HepG2 (cell line): Measurements from ENCODE around the gene GFPT2. TPM values are rescaled to one million over a fixed set of nuclear protein-coding genes. Genes with fewer than 3 reads are reported as not detected.

ENCODE experiments used
- ARHGAP35 ChIP-seq: sonication (generic); formaldehyde crosslinking; IDR thresholded peaks from 2 replicates; pipeline ENCODE4 v1.9.0; 2022; ENCODE audit warnings: mild to moderate bottlenecking, inconsistent platforms, moderate library complexity, missing genetic modification reagents, borderline replicate concordance
- ATM ChIP-seq: fragments of 450-650 bp; IDR thresholded peaks from 2 replicates; pipeline ENCODE4 v1.7.1; 2017; ENCODE audit warnings: mild to moderate bottlenecking, borderline replicate concordance
- BHLHE40 ChIP-seq: IDR thresholded peaks from 2 replicates; pipeline ENCODE4 v1.6.1; 2011; ENCODE audit warnings: low read length, improper control_type of control experiment
- CBFB ChIP-seq: sonication (generic); formaldehyde crosslinking; IDR thresholded peaks from 2 replicates; pipeline ENCODE4 v1.4.0; 2020; ENCODE audit warnings: missing genetic modification reagents
- KMT2A ChIP-seq: sonication (generic); formaldehyde crosslinking; IDR thresholded peaks from 2 replicates; pipeline ENCODE4 v1.4.0; 2020; ENCODE audit warnings: missing genetic modification reagents
- MAZ ChIP-seq, 2 experiments: sonication (generic) in 1 of 2; formaldehyde crosslinking in 1 of 2; IDR thresholded peaks; 2 replicates each; pipeline versions ENCODE4 v1.5.0 to v1.6.1; 2012 to 2020; ENCODE audit warnings: low read depth in 2 of 2, mild to moderate bottlenecking in 2 of 2, borderline replicate concordance in 1 of 2, improper control_type of control experiment in 1 of 2, low read length in 1 of 2, missing genetic modification reagents in 1 of 2, moderate library complexity in 1 of 2
- MED13 ChIP-seq: sonication (generic); formaldehyde crosslinking; IDR thresholded peaks from 2 replicates; pipeline ENCODE4 v1.5.0; 2020; ENCODE audit warnings: missing genetic modification reagents
- PHF20 ChIP-seq: sonication (generic); formaldehyde crosslinking; IDR thresholded peaks from 2 replicates; pipeline ENCODE4 v1.5.0; 2020; ENCODE audit warnings: mild to moderate bottlenecking, missing genetic modification reagents
- REST ChIP-seq, 2 experiments: IDR thresholded peaks; 2 replicates each; pipeline ENCODE4 v1.6.1; 2011 to 2012; ENCODE audit warnings: low read length in 2 of 2, borderline replicate concordance in 1 of 2, low read depth in 1 of 2, mild to moderate bottlenecking in 1 of 2, moderate library complexity in 1 of 2
- SALL2 ChIP-seq: sonication (generic); formaldehyde crosslinking; IDR thresholded peaks from 2 replicates; pipeline ENCODE4 v1.8.1; 2023; ENCODE audit warnings: mild to moderate bottlenecking, missing genetic modification reagents, inconsistent platforms
- SIN3A ChIP-seq: IDR thresholded peaks from 2 replicates; pipeline ENCODE4 v1.6.1; 2011; ENCODE audit warnings: low read depth, mild to moderate bottlenecking, control low read depth, low read length, borderline replicate concordance
- SMARCC2 ChIP-seq: fragments of 450-650 bp; IDR thresholded peaks from 2 replicates; pipeline ENCODE4 v1.6.1; 2017; ENCODE audit warnings: antibody characterized with exemption, mild to moderate bottlenecking
- THAP11 ChIP-seq: IDR thresholded peaks from 2 replicates; pipeline ENCODE4 v1.6.1; 2016; ENCODE audit warnings: missing biosample characterization, missing genetic modification reagents
- ZBTB39 ChIP-seq: sonication (generic); formaldehyde crosslinking; IDR thresholded peaks from 2 replicates; pipeline ENCODE4 v1.5.0; 2020; ENCODE audit warnings: missing genetic modification reagents
- ZFP37 ChIP-seq: sonication (generic); formaldehyde crosslinking; IDR thresholded peaks from 2 replicates; pipeline ENCODE4 v1.4.0; 2020; ENCODE audit warnings: missing genetic modification reagents, borderline replicate concordance
- ZNF10 ChIP-seq: sonication (generic); formaldehyde crosslinking; IDR thresholded peaks from 2 replicates; pipeline ENCODE4 v1.4.0; 2020; ENCODE audit warnings: mild to moderate bottlenecking, low read depth, missing genetic modification reagents, borderline replicate concordance
- ZNF18 ChIP-seq: sonication (generic); formaldehyde crosslinking; IDR thresholded peaks from 2 replicates; pipeline ENCODE4 v1.8.0; 2022; ENCODE audit warnings: mild to moderate bottlenecking, missing genetic modification reagents; ENCODE audit not compliant: insufficient replicate concordance
- ZNF263 ChIP-seq: sonication (generic); formaldehyde crosslinking; IDR thresholded peaks from 2 replicates; pipeline ENCODE4 v1.4.0; 2020; ENCODE audit warnings: missing genetic modification reagents
- ZNF282 ChIP-seq: fragments of 450-650 bp; IDR thresholded peaks from 2 replicates; pipeline ENCODE4 v1.6.1; 2018; ENCODE audit not compliant: partially characterized antibody
- ZNF331 ChIP-seq: sonication (generic); formaldehyde crosslinking; IDR thresholded peaks from 2 replicates; pipeline ENCODE4 v1.4.0; 2020; ENCODE audit warnings: missing genetic modification reagents
- ZNF546 ChIP-seq: sonication (generic); formaldehyde crosslinking; conservative IDR thresholded peaks from 2 replicates; pipeline ENCODE4 v1.8.1; 2023; ENCODE audit warnings: mild to moderate bottlenecking, missing genetic modification reagents
- polyA plus RNA-seq, 8 experiments: library from polyadenylated mRNA; depleted of rRNA in 3 of 8; stranded (reverse) in 7 of 8; unstranded in 1 of 8; fragments of >200 nt; fragmentation: Illumina TruSeq in 4 of 8; extraction: Trizol in 4 of 8; gene quantifications; 2 replicates each; pipeline versions ENCODE4 v1.2.1 to v1.2.3, GENCODE V29; 2011 to 2016; ENCODE audit warnings: low read depth in 4 of 8, missing spikeins in 1 of 8, mixed read lengths in 1 of 8; ENCODE audit not compliant: insufficient read depth in 1 of 8
- total RNA-seq, 5 experiments: library from RNA; depleted of rRNA; stranded (reverse); fragments of >200 nt; fragmentation: Illumina TruSeq; extraction: Trizol; gene quantifications; 2 replicates each; pipeline ENCODE4 v1.2.3, GENCODE V29; 2016; ENCODE audit warnings: low read depth in 1 of 5

GFPT2 gene
- total and polyA plus RNA-seq, 2 of the 13 experiments (the other 11 are each of a cell fraction or from before 2014, with no cell fraction given), result 0.18 TPM

GRCh38 chr5:180291943-180292831 is 60.9 kb downstream of the GFPT2 start, which contains the start of gene MAPK9 (continued):
- TF ChIP-seq ZNF263 (CRISPR knock-in tag) (no peak; the same call in 1 of the 2 replicates), THAP11 (CRISPR knock-in tag) (peak; percentile 33; the same call in 1 of the 2 replicates), PHF20 (CRISPR knock-in tag) (no peak), ZNF546 (CRISPR knock-in tag) (peak; percentile 91), MED13 (CRISPR knock-in tag) (no peak), ZNF331 (CRISPR knock-in tag) (0 out of 2 replicates have a peak, but pooled peaks have one; percentile 11), ZNF18 (CRISPR knock-in tag) (no peak), ZNF10 (CRISPR knock-in tag) (no peak), ATM (no peak), KMT2A (CRISPR knock-in tag) (no peak), SIN3A (no peak), ZBTB39 (no peak), CBFB (CRISPR knock-in tag) (0 out of 2 replicates have a peak, but pooled peaks have one; percentile 25), MAZ (IDR thresholded peaks at IDR 0.05; ENCODE audit: borderline replicate concordance, low read depth, low read length) (0 out of 2 replicates have a peak, but pooled peaks have one; percentile 15), MAZ (CRISPR knock-in tag; IDR thresholded peaks at IDR 0.05; ENCODE audit: low read depth) (peak; percentile 52; the same call in 1 of the 2 replicates), ZFP37 (CRISPR knock-in tag) (no peak), REST (IDR thresholded peaks at IDR 0.05; ENCODE audit: borderline replicate concordance in 1 of 2, low read depth in 1 of 2, low read length in 2 of 2) (no peak), SALL2 (no peak), ZNF282 (no peak), SMARCC2 (no peak), ARHGAP35 (CRISPR knock-in tag) (0 out of 2 replicates have a peak, but pooled peaks have one; percentile 65), BHLHE40 (no peak)
